Renal pelvis (tissue), 4 donors: Measurements from ENCODE around the gene MAP4K1. TPM values are rescaled to one million over a fixed set of nuclear protein-coding genes. Genes with fewer than 3 reads are reported as not detected.
"Not testable (repeated sequence)": the region's sequence is repeated elsewhere in the genome, so short reads cannot be mapped to it uniquely, and the experiment has no call there.

ENCODE experiments used
- DNase-seq: peaks from one replicate; pipeline ENCODE4 v3.0.0-alpha.2; 2013
- polyA plus RNA-seq, 3 donors: library from polyadenylated mRNA; unstranded; fragments of 120-200 nt; gene quantifications; one replicate each; pipeline ENCODE4 v1.2.1, GENCODE V29; 2013; ENCODE audit not compliant: insufficient read length in 3 of 3

MAP4K1 gene
- polyA plus RNA-seq, 3 donors, result 2.6 to 5.6 (median 4.7) TPM

DNA sequence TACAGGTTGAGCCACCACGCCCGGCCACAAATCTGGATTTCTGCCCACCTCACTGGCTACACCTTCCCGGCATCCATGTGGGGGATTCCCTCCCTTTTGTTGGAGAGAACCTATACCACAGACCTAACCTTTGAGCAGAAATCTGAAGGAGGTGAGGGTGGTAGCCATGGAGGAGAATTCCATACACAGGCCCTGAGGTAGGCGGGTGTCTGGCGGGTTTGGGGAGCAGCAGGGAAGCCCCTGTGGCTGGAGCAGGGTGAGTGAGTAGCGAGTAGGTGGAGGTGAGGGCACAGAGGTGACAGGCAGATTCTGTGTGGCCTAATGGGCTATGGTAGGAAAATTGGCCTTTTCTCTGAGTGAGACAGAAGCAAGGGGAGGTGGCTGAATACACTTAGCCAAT lies 11.8 kb upstream of the MAP4K1 start:
- no peak for DNase-seq

GRCh38 chr19:38626401-38626800 lies 8.6 kb upstream of the MAP4K1 start:
- no peak for DNase-seq

- no peak for DNase-seq
Observed at GRCh38 chr19:38624822-38625221, 7.1 kb upstream of the MAP4K1 start.

DNA sequence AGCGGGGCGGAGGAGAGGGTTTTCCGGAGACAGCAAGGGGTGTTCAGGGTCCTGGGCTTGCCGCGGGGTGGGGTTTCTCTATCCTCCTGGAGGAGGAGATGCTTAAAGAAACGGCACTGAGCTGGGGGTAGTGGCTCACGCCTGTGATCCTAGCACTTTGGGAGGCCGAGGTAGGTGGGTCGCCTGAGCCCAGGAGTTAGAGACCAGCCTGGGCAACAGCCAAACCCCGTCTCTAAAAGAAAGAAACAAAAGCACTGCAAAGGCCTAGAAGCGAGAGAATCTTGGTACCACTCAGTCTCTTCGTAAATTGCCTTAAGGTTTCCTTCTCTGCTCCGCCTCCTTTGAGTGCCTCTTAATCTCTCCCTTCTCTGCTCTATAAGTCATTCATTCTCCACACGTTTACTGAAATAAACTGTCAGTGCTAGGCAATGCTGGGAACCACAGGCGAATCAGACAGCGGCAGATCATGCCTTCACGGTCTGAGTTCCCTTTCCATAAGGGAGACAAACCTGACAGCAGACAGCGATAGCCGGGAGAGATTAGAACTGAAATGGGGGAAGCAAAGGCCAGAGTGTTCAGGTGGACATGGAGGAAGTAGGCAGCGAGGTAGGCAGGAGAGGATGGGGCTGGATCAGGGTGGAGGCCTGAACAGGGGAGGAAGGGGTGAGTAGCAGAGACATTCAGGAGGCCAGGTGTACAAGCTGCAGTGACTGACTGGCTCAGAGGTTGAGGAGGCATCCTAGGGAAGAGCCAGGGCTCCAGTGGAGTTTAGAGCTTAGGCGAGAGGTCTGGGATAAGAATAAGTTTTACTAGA lies 1.8 kb upstream of the MAP4K1 start:
- no peak for DNase-seq

- peak; percentile 98 for DNase-seq
Observed at GRCh38 chr19:38618590-38619360, 1.0 kb upstream of the MAP4K1 start, which contains the start of gene EIF3K. TSS of gene EIF3K (plus strand) at chr19:38619188. CDS start at chr19:38619269, 81 bp downstream.

DNA sequence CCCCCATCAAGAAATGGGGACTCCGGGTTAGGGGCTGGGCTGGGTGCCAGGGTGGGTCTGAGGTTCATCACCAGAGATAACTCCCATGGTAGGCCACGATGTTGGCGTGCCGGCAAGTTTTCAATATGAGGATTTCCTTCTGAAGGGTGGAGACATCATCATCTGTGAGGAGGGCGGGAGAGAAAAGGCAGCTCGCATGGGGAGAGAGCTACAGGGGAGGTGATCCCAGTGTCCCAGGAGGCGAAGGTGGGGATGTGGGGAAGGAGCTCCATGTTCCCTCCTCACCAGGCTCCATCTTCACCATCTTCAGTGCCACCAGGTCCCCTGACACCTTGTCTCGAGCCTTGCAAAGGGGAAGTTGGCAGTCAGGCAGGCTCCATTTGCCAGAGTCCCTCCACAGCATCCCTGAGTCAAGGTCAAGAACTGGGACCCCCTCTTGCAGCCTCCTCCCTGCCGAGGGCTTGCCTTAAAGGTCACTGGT lies 430 bp downstream of the MAP4K1 start:
- no peak for DNase-seq

- DNase-seq, result no peak
Observed at GRCh38 chr19:38616265-38616664, 1.5 kb downstream of the MAP4K1 start.

- no peak for DNase-seq
Observed at GRCh38 chr19:38615007-38615581, 2.7 kb downstream of the MAP4K1 start.

- DNase-seq, result no peak
Observed at GRCh38 chr19:38614289-38614688, 3.5 kb downstream of the MAP4K1 start.

DNA sequence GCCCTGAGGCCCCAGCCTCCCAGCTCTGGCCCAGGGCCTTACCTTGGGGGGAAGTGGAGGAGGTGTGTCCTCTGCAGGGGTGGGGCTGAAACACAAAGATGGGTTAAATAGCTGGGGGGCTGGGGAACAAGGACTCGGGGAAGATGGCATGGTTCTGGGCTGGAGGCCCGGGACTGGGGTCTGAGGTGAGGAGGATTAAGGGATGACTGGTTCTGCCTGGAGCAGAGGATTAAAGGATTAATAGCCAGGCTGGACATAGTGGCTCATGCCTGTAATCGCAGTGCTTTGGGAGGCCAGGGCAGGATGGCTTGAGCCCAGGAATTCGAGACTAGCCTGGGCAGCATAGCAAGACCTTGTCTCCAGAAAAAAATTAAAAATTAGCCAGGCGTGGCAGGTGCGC lies 11.6 kb downstream of the MAP4K1 start:
- DNase-seq, result no peak

DNA sequence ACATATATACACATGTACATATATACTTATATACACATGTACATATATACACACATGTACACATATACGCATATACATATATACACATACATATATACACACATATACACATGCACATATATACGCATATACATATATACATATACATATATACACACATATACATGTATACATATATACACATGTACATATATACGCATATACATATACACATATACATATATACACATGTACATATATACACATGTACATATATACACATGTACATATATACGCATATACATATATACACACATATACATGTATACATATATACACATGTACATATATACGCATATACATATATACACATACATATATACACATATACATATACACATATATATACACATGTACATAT lies 14.9 kb downstream of the MAP4K1 start:
- DNase-seq, result not testable (repeated sequence)

DNA sequence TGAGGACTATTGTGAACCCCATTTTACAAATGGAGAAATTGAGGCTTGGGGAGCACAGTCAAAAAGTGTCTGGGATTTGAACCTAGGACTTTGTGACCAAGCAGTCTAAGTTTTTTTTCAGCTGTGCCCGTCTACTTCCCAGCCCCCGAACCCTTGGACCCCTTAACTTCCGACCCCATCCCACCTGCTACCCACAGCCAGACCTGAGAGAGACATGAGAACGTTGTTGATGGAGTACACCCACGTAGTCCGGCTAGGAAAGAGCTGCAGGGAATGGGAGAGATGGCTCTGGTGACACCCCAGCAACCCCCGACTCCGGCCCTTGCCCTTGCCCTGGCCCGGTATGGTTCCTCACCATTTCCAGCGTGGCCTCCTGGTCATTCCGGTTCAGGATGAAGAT lies 18.0 kb downstream of the MAP4K1 start:
- no peak for DNase-seq

- no peak for DNase-seq
Observed at GRCh38 chr19:38597075-38597474, 20.7 kb downstream of the MAP4K1 start.

DNA sequence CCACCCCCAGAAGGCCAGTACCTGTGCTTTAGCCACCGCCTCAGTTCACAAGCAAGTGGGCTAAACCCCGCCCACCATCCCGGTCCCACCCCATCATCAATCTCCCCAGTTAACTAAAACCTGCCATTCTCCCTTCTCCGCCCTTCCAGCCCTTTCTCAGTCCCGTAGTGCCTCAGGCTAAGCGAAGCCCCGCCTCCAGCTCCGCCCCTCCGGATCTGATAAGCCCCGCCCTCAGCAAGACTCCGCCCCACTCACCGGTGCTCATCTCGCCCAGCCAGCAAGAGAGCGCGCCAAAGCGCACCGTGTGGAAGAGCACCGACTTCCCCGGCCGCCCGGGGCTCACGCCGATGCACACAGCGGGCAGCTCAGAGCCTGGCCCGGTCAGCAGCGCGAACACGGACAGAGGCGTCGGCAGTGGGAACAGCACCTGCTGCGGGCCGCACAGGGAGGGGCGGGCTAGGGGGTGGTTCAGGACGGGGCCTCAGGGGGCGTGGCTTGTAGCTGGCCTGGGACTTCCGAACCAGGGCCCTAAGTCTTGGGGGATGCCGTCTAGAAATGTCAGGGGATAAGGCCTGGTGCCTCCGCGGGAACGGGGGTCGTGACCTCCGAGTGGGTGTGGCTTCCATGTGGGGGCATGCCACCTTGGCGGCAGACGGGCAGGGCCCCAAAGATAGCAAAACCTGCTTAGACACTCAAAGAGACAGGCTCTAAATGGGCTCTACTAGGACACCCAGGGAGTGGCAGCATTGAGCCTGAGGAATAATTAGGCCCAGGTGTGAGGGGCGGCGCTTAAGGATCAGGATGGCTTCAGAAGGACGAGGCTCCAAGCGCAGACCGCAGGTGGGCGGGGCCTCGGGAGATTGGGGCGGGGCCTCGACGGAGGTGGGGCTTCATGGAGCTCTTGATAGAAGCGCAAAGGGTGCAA lies 21.4 kb downstream of the MAP4K1 start:
- peak; percentile 60 for DNase-seq

DNA sequence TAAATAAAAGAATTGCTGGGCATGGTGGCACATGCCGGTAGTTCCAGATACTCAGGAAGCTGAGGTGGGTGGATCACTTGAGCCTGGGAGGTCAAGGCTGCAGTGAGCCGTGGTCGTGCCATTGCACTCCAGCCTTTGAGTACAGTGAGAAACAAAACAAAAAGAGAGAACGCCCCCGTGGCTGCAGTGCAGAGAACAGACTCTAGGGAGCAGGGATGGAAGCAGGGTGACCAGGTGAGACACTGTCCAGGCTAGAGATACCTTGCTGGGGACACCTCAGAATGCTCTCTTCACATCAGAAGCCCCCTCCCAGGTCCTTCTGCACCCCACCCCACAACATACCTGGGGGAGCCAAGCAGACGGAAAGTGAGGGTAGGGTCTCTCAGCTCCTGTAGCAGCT lies 24.8 kb downstream of the MAP4K1 start:
- no peak for DNase-seq

DNA sequence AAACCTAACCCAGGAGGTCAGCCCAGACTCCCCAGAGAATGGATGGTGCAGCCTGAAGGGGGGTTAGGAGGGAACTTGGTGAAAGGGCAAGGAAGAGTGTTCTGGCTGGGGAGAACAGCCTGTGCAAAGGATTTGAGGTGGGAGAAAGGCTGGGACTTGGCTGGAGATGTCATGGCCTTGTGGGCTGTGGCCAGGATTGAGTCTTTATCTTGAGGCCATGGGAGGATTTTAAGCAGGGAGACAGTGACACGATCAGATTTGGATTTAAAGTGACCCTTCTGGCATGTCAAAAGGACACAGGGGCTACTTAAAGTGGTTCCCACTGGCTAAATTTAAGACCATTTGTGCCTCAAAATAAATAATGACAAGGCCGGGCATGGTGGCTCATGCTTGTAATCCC lies 29.7 kb downstream of the MAP4K1 start:
- DNase-seq, result no peak

GRCh38 chr19:38587562-38587961 lies 30.2 kb downstream of the MAP4K1 start:
- no peak for DNase-seq

GRCh38 chr19:38583985-38584305 lies 33.8 kb downstream of the MAP4K1 start:
- DNase-seq, result no peak

DNA sequence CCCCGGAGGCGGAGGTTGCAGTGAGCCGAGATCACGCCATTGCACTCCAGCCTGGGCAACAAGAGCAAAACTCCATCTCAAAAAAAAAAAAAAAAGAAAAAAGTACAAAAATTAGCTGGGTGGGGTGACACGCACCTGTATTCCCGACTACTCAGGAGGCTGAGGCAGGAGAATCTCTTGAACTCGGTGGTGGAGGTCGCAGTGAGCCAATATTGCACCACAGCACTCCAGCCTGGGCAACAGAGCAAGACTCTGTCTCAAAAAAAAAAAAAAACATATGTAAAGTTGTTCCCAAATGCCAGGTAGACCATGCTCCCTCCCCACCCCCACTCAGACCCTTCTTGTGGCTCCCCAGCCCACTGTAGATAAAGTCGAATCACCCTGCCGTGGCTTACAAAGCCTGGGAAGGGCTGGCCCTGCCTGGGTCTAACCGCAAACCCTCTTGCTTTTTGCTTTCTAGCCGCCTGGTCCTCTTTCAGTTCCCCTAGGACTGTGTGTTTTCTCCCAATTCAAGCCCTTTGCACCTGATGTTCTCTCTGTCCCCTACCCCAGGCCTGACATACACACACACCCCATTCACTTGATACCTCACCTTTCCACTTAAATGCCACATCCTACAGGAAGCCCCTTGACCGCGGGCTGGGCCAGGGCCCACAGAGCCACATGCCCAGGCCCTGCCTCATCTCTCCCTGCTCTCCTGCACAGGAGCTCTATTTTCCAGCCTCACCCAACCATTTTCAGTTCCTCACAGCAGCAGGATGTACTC lies 34.4 kb downstream of the MAP4K1 start:
- DNase-seq, result no peak

- no peak for DNase-seq
Observed at GRCh38 chr19:38580080-38580479, 37.7 kb downstream of the MAP4K1 start.

DNA sequence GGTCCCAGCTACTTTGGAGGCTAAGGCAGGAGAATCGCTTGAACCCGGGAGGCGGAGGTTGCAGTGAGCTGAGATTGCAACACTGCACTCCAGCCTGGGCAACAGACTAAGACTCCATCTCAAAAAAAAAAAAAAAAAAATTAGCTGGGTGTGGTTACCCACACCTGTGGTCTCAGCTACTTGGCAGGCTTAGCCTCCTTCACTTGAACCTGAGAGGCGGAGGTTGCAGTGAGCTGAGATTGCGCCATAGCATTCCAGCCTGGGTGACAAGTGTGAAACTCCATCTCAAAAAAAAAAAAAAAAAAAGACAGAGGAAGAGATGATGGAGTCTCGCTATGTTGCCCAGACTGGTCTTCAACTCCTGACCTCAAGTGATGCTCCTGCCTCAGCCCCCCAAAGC lies 38.4 kb downstream of the MAP4K1 start:
- DNase-seq, result not testable (repeated sequence)
